ENCODE results near the gene RPRD1B. TPM values are rescaled to one million over a fixed set of nuclear protein-coding genes. Genes with fewer than 3 reads are reported as not detected.

RPRD1B gene
- total and polyA plus RNA-seq, 7 donors: 10.2 to 31.9 (median 27.2) TPM

GRCh38 chr20:38034108-38034649 lies 633 bp downstream of the RPRD1B start:
- H3K4me1 ChIP-seq: peaks cover 0 to 48% (median 43%) of the 10 kb centered on the region in 4 donors
- no peaks in the 10 kb centered on the region for H3K27me3 ChIP-seq
- DNase-seq: no peak
- H3K4me3 ChIP-seq: peak overlapping the region; percentile 78 to 90 (median 84)
- H3K27ac ChIP-seq: peak overlapping the region; percentile 93 to 96 (median 94)
- no peak for TF ChIP-seq CTCF (IDR thresholded peaks at IDR 0.05)
- no peak for TF ChIP-seq EP300 (IDR thresholded peaks at IDR 0.05)
- TF ChIP-seq POLR2AphosphoS5 (IDR thresholded peaks at IDR 0.05): no peak
- no peak for TF ChIP-seq POLR2A (IDR thresholded peaks at IDR 0.05)
- peaks cover 0 to 17% (median 0%) of the 10 kb centered on the region in 4 donors for H3K36me3 ChIP-seq
- WGBS, 2 donors: 3 to 12% methylated on average over 14 of the region's 14 CpGs
- intact Hi-C loops (cut with DNase I): loop anchor here (5.0 kb wide), 1 partner anchor 342 kb away; the partner anchor contains the start of gene CTNNBL1
- H3K9me3 ChIP-seq: no peaks in the 10 kb centered on the region

GRCh38 chr20:38034961-38035360 lies 1.4 kb downstream of the RPRD1B start:
- no peaks in the 10 kb centered on the region for H3K27me3 ChIP-seq
- H3K36me3 ChIP-seq: peaks cover 0 to 24% (median 0%) of the 10 kb centered on the region in 4 donors
- peaks cover 0 to 48% (median 43%) of the 10 kb centered on the region in 4 donors for H3K4me1 ChIP-seq
- DNase-seq: no peak
- TF ChIP-seq POLR2A (IDR thresholded peaks at IDR 0.05) (no peak), EP300 (IDR thresholded peaks at IDR 0.05) (no peak), POLR2AphosphoS5 (IDR thresholded peaks at IDR 0.05) (no peak), CTCF (IDR thresholded peaks at IDR 0.05) (no peak)
- no peak overlapping the region for H3K27ac ChIP-seq
- H3K9me3 ChIP-seq: no peaks in the 10 kb centered on the region
- intact Hi-C loops (cut with DNase I): loop anchor here (5.0 kb wide), 1 partner anchor 343 kb away; the partner anchor contains the start of gene CTNNBL1
- WGBS, 2 donors: 50 to 80% methylated on average over 6 of the region's 6 CpGs
- H3K4me3 ChIP-seq: peak overlapping the region; percentile 78 to 90 (median 84)

GRCh38 chr20:38036366-38036765 lies 2.8 kb downstream of the RPRD1B start:
- H3K4me3 ChIP-seq: no peak overlapping the region
- DNase-seq: no peak
- H3K27me3 ChIP-seq: no peaks in the 10 kb centered on the region
- peaks cover 0 to 48% (median 43%) of the 10 kb centered on the region in 4 donors for H3K4me1 ChIP-seq
- intact Hi-C loops (cut with DNase I): no loop called here
- H3K9me3 ChIP-seq: no peaks in the 10 kb centered on the region
- TF ChIP-seq CTCF (IDR thresholded peaks at IDR 0.05): no peak
- no peak for TF ChIP-seq POLR2AphosphoS5 (IDR thresholded peaks at IDR 0.05)
- no peak for TF ChIP-seq POLR2A (IDR thresholded peaks at IDR 0.05)
- TF ChIP-seq EP300 (IDR thresholded peaks at IDR 0.05): no peak
- H3K27ac ChIP-seq: no peak overlapping the region
- 86% methylated on average over 5 of the region's 5 CpGs for WGBS, 2 donors
- peaks cover 0 to 37% (median 2%) of the 10 kb centered on the region in 4 donors for H3K36me3 ChIP-seq

- H3K9me3 ChIP-seq: no peaks in the 10 kb centered on the region
- intact Hi-C loops (cut with DNase I): loop anchor here (2.0 kb wide), 1 partner anchor 17 kb away; no protein-coding TSS in a partner anchor
- H3K27me3 ChIP-seq: no peaks in the 10 kb centered on the region
- peaks cover 0 to 34% (median 26%) of the 10 kb centered on the region in 4 donors for H3K4me1 ChIP-seq
- H3K4me3 ChIP-seq: no peak overlapping the region
- peaks cover 0 to 69% (median 10%) of the 10 kb centered on the region in 4 donors for H3K36me3 ChIP-seq
- 74 to 98% methylated on average over 1 of the region's 1 CpG for WGBS, 2 donors
- TF ChIP-seq CTCF (IDR thresholded peaks at IDR 0.05) (no peak), POLR2A (IDR thresholded peaks at IDR 0.05) (no peak), EP300 (IDR thresholded peaks at IDR 0.05) (no peak), POLR2AphosphoS5 (IDR thresholded peaks at IDR 0.05) (no peak)
- no peak for DNase-seq
- H3K27ac ChIP-seq: no peak overlapping the region
These were observed 6.7 kb downstream of the RPRD1B start for GRCh38 chr20:38040276-38040675.

Measured in sigmoid colon (tissue), 7 donors.